Measurements from ENCODE around the gene FAM107B.

DNA sequence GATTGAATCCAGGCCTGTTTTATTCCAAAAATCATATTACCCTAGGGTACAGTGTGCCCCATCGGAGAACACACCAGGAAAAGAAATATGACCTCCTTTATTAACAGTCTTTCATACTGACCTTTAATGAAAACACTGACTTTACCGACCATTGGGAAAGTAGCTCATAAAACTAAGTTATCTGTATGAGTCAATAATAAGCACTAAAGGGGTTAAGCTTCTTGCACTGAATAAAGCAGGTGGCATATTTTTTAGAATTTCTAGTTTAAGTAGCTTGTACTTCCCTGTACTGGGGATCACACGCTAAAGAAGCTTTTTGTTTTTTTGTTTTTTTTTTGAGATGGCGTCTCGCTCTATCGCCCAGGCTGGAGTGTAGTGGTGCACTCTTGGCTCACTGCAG, 199.8 kb downstream of the FAM107B start:
- TF ChIP-seq, protein P1, sequence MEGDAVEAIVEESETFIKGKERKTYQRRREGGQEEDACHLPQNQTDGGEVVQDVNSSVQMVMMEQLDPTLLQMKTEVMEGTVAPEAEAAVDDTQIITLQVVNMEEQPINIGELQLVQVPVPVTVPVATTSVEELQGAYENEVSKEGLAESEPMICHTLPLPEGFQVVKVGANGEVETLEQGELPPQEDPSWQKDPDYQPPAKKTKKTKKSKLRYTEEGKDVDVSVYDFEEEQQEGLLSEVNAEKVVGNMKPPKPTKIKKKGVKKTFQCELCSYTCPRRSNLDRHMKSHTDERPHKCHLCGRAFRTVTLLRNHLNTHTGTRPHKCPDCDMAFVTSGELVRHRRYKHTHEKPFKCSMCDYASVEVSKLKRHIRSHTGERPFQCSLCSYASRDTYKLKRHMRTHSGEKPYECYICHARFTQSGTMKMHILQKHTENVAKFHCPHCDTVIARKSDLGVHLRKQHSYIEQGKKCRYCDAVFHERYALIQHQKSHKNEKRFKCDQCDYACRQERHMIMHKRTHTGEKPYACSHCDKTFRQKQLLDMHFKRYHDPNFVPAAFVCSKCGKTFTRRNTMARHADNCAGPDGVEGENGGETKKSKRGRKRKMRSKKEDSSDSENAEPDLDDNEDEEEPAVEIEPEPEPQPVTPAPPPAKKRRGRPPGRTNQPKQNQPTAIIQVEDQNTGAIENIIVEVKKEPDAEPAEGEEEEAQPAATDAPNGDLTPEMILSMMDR (IDR thresholded peaks at IDR 0.05): no peak
- no peak for TF ChIP-seq POLR2A (IDR thresholded peaks at IDR 0.05)

Measured in heart left ventricle (tissue), 13 donors.